Stimulated activated CD4-positive, alpha-beta T cell treated with anti-CD3 and anti-CD28 coated beads, TNF-alpha, amount 100 ng/mL, for 4 hours (primary cell): ENCODE measurements around the gene KEL.

Experiments
- DNase-seq, 3 experiments: peaks; one replicate each; pipeline ENCODE4 v3.0.0-alpha.2; 2020; ENCODE audit warnings: low read depth in 3 of 3

Gene KEL

GRCh38 chr7:142898377-142899170 lies 63.6 kb downstream of the KEL start:
- no peak for DNase-seq

GRCh38 chr7:142897691-142898090 lies 64.5 kb downstream of the KEL start:
- DNase-seq: no peak

DNA sequence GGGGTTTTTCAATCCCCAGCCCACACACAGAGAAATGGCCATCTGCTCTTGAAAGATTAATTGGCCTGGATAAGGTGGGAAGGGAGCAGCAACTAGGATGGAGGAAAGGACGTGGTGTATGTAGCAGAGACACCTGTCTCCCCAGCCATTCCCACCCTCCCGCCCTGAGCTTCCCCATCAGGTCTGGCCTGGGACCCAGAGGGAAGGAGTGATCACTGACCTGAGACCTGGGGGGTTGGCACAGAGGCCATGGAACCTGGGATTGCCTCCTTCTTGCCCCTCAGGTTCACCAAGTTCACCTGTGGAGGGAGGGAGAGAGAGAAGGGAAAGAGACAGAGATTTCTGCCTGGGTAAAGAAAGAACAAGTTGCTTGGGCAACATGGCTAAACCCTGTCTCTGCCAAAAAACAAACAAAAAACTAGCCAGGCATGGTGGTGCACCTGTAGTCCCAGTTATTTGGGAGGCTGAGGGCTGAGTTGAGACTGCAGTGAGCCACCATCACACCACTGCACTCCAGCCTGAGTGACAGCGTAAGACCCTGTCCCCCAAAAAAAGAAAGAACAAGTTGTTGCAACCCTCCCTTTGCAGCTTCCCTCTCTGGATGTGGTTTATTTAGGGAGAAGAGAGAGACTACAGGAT lies 65.3 kb downstream of the KEL start:
- no peak for DNase-seq

GRCh38 chr7:142896151-142896550 lies 66.0 kb downstream of the KEL start:
- no peak for DNase-seq

- DNase-seq: no peak
Measured at GRCh38 chr7:142894985-142895593, 67.1 kb downstream of the KEL start.

GRCh38 chr7:142894112-142894984 lies 67.8 kb downstream of the KEL start:
- DNase-seq: no peak

DNA sequence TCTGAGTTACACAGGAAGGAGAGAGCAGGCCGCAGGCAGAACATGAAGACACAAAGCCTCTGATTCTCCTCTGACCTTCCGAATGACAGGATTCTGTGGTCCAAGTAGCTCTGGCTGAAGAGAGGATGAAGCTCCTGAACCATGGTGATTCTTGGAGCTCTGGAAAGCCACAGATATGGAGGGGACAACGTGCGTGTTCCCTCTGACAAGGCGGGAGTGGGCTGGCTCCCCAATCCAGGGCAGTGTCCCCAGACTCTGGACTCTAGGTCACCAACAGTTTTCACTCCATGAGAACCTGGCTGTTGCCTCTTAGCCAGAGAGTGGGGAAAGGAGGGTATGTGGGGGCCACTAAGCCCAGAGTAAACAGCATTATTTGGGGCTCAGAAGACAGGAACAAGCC lies 69.2 kb downstream of the KEL start:
- no peak for DNase-seq

- no peak for DNase-seq
Measured at GRCh38 chr7:142891490-142892082, 70.6 kb downstream of the KEL start.
